ENCODE results near the gene NKAIN2. TPM values are rescaled to one million over a fixed set of nuclear protein-coding genes. Genes with fewer than 3 reads are reported as not detected.
"Not testable (repeated sequence)": the region's sequence is repeated elsewhere in the genome, so short reads cannot be mapped to it uniquely, and the experiment has no call there.

Gene NKAIN2
- total RNA-seq, 2 experiments from 2014 or later: not detected

DNA sequence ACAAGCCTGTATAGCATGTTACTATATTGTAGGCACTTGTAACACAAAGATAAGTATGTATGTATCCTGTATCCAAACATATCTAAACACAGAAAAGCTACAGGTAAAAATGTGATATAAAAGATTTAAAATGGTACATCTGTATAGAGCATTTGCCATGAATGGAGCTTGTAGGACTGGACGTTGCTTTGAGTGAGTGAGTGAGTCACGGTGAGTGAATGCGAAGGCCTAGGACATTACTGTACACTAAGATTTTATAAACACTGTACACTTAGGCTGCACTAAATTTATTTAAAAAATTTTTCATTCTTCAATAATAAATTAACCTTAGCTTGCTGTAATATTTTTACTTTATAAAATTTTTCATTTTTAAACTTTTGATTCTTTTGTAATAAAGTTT, 136.9 kb downstream of the NKAIN2 start:
- no peaks in the 10 kb centered on the region for H3K9me3 Mint-ChIP-seq
- no peaks in the 10 kb centered on the region for H3K36me3 Mint-ChIP-seq
- H3K4me3 Mint-ChIP-seq: no peak overlapping the region
- H3K4me1 Mint-ChIP-seq: no peaks in the 10 kb centered on the region
- H3K27ac Mint-ChIP-seq: no peak overlapping the region
- no peaks in the 10 kb centered on the region for H3K27me3 Mint-ChIP-seq
- DNase-seq: no peak

DNA sequence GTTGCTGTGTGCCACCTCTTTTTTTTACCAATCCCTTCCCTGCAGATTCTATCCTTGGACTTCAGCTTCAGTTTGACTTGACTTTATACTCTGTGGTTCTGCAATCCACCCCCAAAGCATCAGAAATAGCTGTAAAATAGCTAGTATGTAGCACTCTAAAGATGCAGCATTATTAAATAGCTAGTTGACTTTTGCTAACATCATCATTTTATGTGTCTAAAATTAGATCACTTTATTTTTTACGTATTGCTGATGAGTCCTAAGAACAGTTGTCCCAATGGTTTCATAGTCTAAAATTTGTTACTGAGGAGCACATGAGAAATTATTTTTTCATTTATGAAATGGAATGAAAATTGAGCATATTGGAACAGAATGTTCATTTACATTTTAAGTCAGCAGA, 138.2 kb downstream of the NKAIN2 start:
- Mint-ChIP-seq H3K4me3 (no peak overlapping the region), H3K4me1 (no peaks in the 10 kb centered on the region), H3K9me3 (no peaks in the 10 kb centered on the region), H3K36me3 (no peaks in the 10 kb centered on the region), H3K27me3 (no peaks in the 10 kb centered on the region), H3K27ac (no peak overlapping the region)
- no peak for DNase-seq

- Mint-ChIP-seq H3K4me1 (no peaks in the 10 kb centered on the region), H3K4me3 (no peak overlapping the region), H3K9me3 (peaks cover 1% of the 10 kb centered on the region), H3K27me3 (no peaks in the 10 kb centered on the region), H3K27ac (no peak overlapping the region), H3K36me3 (no peaks in the 10 kb centered on the region)
- no peak for DNase-seq
Measured at GRCh38 chr6:123945386-123945785, 141.7 kb downstream of the NKAIN2 start.

GRCh38 chr6:123953920-123954319, 150.3 kb downstream of the NKAIN2 start:
- no peaks in the 10 kb centered on the region for H3K36me3 Mint-ChIP-seq
- no peaks in the 10 kb centered on the region for H3K27me3 Mint-ChIP-seq
- no peaks in the 10 kb centered on the region for H3K4me1 Mint-ChIP-seq
- no peak overlapping the region for H3K27ac Mint-ChIP-seq
- H3K9me3 Mint-ChIP-seq: peaks cover 4% of the 10 kb centered on the region
- no peak for DNase-seq
- no peak overlapping the region for H3K4me3 Mint-ChIP-seq

DNA sequence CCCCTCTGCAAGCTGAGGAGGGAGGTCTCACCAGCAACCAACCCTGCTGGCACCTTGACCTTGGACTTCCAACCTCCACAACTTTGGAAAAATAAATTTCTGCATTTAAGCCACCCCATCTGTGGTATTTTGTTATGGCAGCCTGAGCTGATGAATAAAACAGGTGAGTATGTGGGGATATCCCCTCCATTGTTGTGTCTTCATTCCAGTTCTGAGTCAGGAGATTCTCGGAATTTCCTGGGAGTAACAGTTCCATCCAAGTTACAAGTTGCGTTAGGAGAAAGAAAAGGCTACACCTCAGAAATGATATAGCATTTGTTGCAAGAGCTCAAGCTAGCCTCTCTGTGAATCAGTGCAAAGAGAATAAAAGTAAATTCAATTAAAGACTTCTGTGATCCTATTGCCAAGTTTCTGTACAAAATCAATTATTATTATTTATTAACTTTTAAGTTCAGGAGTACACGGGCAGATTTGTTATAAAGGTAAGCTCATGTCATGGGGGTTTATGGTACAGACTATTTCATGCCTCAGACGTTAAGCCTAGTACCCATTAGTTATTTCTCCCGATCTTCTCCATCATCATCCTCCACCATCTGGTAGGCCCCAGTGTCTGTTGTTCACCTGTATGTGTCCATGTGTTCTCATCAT, 153.0 kb downstream of the NKAIN2 start:
- no peak overlapping the region for H3K4me3 Mint-ChIP-seq
- no peak overlapping the region for H3K27ac Mint-ChIP-seq
- H3K27me3 Mint-ChIP-seq: no peaks in the 10 kb centered on the region
- no peaks in the 10 kb centered on the region for H3K36me3 Mint-ChIP-seq
- no peak for DNase-seq
- peaks cover 3% of the 10 kb centered on the region for H3K9me3 Mint-ChIP-seq
- no peaks in the 10 kb centered on the region for H3K4me1 Mint-ChIP-seq

DNA sequence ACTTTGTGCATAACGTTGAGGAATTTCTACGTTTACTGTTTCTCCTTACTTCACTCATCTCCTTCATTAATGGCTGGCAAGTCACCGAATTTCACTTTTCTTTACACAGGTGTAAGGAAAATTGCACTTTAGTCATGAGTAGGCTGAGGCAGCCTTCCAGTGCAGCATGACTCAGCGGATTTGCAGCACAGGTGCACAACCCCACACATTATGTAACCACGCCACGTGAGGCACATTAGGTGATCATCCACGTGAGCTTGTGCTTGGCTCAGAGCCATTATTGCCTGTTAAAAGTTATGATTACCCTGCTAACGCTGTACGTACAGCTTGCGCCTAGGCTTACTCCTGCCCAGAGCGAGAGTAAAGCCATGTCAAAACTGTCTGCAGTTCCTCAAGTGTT, 158.8 kb downstream of the NKAIN2 start:
- no peak overlapping the region for H3K27ac Mint-ChIP-seq
- no peak overlapping the region for H3K4me3 Mint-ChIP-seq
- no peaks in the 10 kb centered on the region for H3K27me3 Mint-ChIP-seq
- DNase-seq: no peak
- peaks cover 3% of the 10 kb centered on the region for H3K9me3 Mint-ChIP-seq
- no peaks in the 10 kb centered on the region for H3K36me3 Mint-ChIP-seq
- H3K4me1 Mint-ChIP-seq: no peaks in the 10 kb centered on the region

GRCh38 chr6:123965894-123966293, 162.2 kb downstream of the NKAIN2 start:
- Mint-ChIP-seq H3K4me3 (no peak overlapping the region), H3K27ac (no peak overlapping the region), H3K36me3 (no peaks in the 10 kb centered on the region), H3K27me3 (no peaks in the 10 kb centered on the region), H3K9me3 (peaks cover 2% of the 10 kb centered on the region), H3K4me1 (no peaks in the 10 kb centered on the region)
- DNase-seq: no peak

DNA sequence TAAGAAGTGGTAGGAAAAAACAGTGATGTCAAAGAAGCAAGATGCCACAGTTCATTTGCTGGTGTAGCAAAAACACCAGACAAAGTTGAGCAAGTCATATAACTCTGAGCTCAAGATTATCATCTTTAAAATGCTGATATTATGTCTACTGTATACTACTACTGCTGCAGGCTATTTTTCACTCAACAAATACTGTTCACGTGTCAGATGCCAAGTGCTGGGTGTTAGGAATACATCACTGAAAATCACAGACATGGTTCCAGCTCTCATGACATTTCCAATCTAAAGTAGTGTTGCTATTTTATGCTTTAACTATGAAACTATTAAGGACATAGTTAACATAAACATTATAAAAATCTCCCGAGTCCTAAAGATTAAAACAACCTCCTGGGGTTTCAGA, 163.0 kb downstream of the NKAIN2 start:
- H3K4me3 Mint-ChIP-seq: no peak overlapping the region
- no peak overlapping the region for H3K27ac Mint-ChIP-seq
- no peak for DNase-seq
- no peaks in the 10 kb centered on the region for H3K4me1 Mint-ChIP-seq
- no peaks in the 10 kb centered on the region for H3K36me3 Mint-ChIP-seq
- H3K9me3 Mint-ChIP-seq: peaks cover 2% of the 10 kb centered on the region
- H3K27me3 Mint-ChIP-seq: no peaks in the 10 kb centered on the region

DNA sequence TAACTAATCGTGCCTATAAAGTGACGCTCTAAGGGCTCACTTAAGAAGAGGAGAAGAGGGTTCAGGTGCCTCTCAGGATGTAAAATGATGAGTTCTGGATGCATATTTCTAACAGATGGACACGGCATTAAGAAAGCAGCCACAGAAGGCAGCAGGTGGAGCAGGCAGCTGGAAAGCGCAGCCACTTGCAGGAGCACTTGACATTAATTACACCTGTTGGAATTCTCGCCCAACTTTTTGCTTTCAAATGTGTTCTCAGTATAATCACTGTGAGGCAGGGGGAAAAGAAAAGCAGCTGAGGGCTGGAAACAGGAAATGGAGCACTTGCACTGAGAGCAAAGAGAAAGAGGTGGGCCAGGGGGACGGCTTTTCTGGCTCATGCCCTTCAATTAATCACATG, 164.2 kb downstream of the NKAIN2 start:
- Mint-ChIP-seq H3K36me3 (no peaks in the 10 kb centered on the region), H3K27ac (no peak overlapping the region), H3K27me3 (no peaks in the 10 kb centered on the region), H3K4me3 (no peak overlapping the region), H3K9me3 (peaks cover 2% of the 10 kb centered on the region), H3K4me1 (no peaks in the 10 kb centered on the region)
- no peak for DNase-seq

GRCh38 chr6:123972600-123973294, 169.1 kb downstream of the NKAIN2 start:
- H3K4me3 Mint-ChIP-seq: no peak overlapping the region
- H3K9me3 Mint-ChIP-seq: no peaks in the 10 kb centered on the region
- no peaks in the 10 kb centered on the region for H3K4me1 Mint-ChIP-seq
- H3K27me3 Mint-ChIP-seq: no peaks in the 10 kb centered on the region
- no peak overlapping the region for H3K27ac Mint-ChIP-seq
- DNase-seq: no peak
- H3K36me3 Mint-ChIP-seq: no peaks in the 10 kb centered on the region

GRCh38 chr6:123980311-123980710, 176.6 kb downstream of the NKAIN2 start:
- DNase-seq: no peak
- no peaks in the 10 kb centered on the region for H3K36me3 Mint-ChIP-seq
- H3K4me1 Mint-ChIP-seq: no peaks in the 10 kb centered on the region
- no peak overlapping the region for H3K27ac Mint-ChIP-seq
- no peaks in the 10 kb centered on the region for H3K9me3 Mint-ChIP-seq
- no peaks in the 10 kb centered on the region for H3K27me3 Mint-ChIP-seq
- H3K4me3 Mint-ChIP-seq: no peak overlapping the region

GRCh38 chr6:123986938-123987337, 183.3 kb downstream of the NKAIN2 start:
- Mint-ChIP-seq H3K9me3 (no peaks in the 10 kb centered on the region), H3K27me3 (no peaks in the 10 kb centered on the region), H3K27ac (no peak overlapping the region), H3K4me1 (no peaks in the 10 kb centered on the region), H3K4me3 (no peak overlapping the region), H3K36me3 (no peaks in the 10 kb centered on the region)
- no peak for DNase-seq

- H3K4me3 Mint-ChIP-seq, H3K27ac Mint-ChIP-seq, H3K9me3 Mint-ChIP-seq, H3K4me1 Mint-ChIP-seq, DNase-seq, H3K27me3 Mint-ChIP-seq, H3K36me3 Mint-ChIP-seq: not testable (repeated sequence)
Measured at GRCh38 chr6:123989918-123990317, 186.3 kb downstream of the NKAIN2 start.

- no peaks in the 10 kb centered on the region for H3K9me3 Mint-ChIP-seq
- no peak for DNase-seq
- no peaks in the 10 kb centered on the region for H3K4me1 Mint-ChIP-seq
- no peaks in the 10 kb centered on the region for H3K27me3 Mint-ChIP-seq
- no peak overlapping the region for H3K27ac Mint-ChIP-seq
- no peak overlapping the region for H3K4me3 Mint-ChIP-seq
- no peaks in the 10 kb centered on the region for H3K36me3 Mint-ChIP-seq
Measured at GRCh38 chr6:123990376-123990775, 186.7 kb downstream of the NKAIN2 start.

DNA sequence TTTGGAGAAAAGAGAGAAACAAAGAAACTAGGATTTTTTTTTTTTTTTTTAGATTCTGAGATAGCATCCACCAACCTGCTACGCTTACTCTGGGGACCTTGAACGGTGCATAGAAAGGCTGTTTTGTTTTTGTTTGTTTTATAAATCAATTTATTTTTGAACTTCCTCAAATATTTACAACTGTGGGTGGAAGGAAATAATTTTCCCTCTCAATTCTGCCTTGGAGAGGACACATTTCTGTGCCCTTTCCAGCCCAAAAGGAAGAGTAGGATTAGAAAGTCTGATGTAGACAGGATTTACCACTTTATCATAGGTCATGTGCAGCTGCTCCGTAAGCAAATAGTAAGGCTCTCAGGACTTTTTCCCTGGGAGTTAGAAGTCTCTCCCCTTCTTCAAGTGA, 190.5 kb downstream of the NKAIN2 start:
- no peak overlapping the region for H3K27ac Mint-ChIP-seq
- H3K4me1 Mint-ChIP-seq: no peaks in the 10 kb centered on the region
- no peaks in the 10 kb centered on the region for H3K36me3 Mint-ChIP-seq
- H3K9me3 Mint-ChIP-seq: no peaks in the 10 kb centered on the region
- H3K4me3 Mint-ChIP-seq: no peak overlapping the region
- H3K27me3 Mint-ChIP-seq: no peaks in the 10 kb centered on the region
- no peak for DNase-seq

- H3K36me3 Mint-ChIP-seq: no peaks in the 10 kb centered on the region
- no peaks in the 10 kb centered on the region for H3K4me1 Mint-ChIP-seq
- no peaks in the 10 kb centered on the region for H3K9me3 Mint-ChIP-seq
Measured at GRCh38 chr6:123994891-123995635, 191.4 kb downstream of the NKAIN2 start.

More at GRCh38 chr6:123994891-123995635, 191.4 kb downstream of the NKAIN2 start:
- no peak overlapping the region for H3K27ac Mint-ChIP-seq
- H3K4me3 Mint-ChIP-seq: no peak overlapping the region
- no peak for DNase-seq
- H3K27me3 Mint-ChIP-seq: no peaks in the 10 kb centered on the region
